ENCODE measurements around the gene HTR1A. TPM values are rescaled to one million over a fixed set of nuclear protein-coding genes. Genes with fewer than 3 reads are reported as not detected.

Gene HTR1A
- total RNA-seq (2022; extraction: Qiagen RNA extraction; ENCODE audit: low read depth) = not detected in 5 replicates

DNA sequence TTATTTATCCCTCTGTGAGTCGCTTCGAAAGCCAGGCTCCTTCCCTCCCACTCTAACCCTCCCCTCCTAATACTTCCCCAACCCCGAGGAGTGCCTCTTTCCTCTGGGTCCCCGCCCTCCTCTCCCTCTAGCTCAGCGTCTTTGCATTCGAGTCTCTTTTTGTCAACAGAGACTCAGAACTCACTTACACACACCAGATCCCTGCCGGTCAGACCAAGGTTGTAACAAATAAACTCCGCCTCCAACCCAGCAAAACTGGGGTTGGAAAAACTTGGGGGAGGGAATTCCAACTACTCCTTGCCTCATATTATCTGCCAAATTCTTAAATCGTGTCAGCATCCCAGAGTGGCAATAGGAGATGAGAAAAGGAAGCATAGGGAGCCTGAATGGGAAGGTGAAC, at the start of gene HTR1A:
TSS of gene HTR1A (minus strand) at position 167 of the 400 bp plus-strand sequence. CDS start 726 bp downstream, outside the sequence.

Other genes with a start within 250 kb of the HTR1A start
- 0.15 to 0.85 TPM (median 0.21 TPM) in 5 replicates for gene RNF180, start 203.4 kb upstream of the HTR1A start, total RNA-seq (2022; extraction: Qiagen RNA extraction; ENCODE audit: low read depth)

Measured in A549 treated with RU486 at 1 μM for 4 hours (cell line).